Neuronal stem cell (in vitro differentiated cells): ENCODE measurements around the gene FTSJ1.

Source experiments
- DNase-seq: peaks from one replicate; pipeline ENCODE4 v3.0.0-alpha.2; 2013; ENCODE audit warnings: low spot score
- H2AFZ ChIP-seq: one replicate; pipeline ENCODE4 v1.6.1; 2013; ENCODE audit warnings: mild to moderate bottlenecking, low read length, inconsistent platforms
- H2AK5ac ChIP-seq: 2 replicates; pipeline ENCODE4 v1.6.1; 2013; ENCODE audit warnings: low read depth, mild to moderate bottlenecking, inconsistent platforms, low read length, moderate library complexity, mixed read lengths
- H2BK120ac ChIP-seq: 2 replicates; pipeline ENCODE4 v1.6.1; 2013; ENCODE audit warnings: low read depth, mild to moderate bottlenecking, inconsistent platforms, low read length, moderate library complexity, mixed read lengths
- H2BK12ac ChIP-seq: one replicate; pipeline ENCODE4 v1.6.1; 2013; ENCODE audit warnings: low read length, inconsistent platforms
- H2BK15ac ChIP-seq: 2 replicates; pipeline ENCODE4 v1.6.1; 2013; ENCODE audit warnings: mild to moderate bottlenecking, low read length, inconsistent platforms, mixed read lengths
- H2BK5ac ChIP-seq: one replicate; pipeline ENCODE4 v1.6.1; 2013; ENCODE audit warnings: inconsistent platforms, mild to moderate bottlenecking, low read length, moderate library complexity
- H3K14ac ChIP-seq: one replicate; pipeline ENCODE4 v1.6.1; 2013; ENCODE audit warnings: low read length, inconsistent platforms
- H3K18ac ChIP-seq: 2 replicates; pipeline ENCODE4 v1.6.1; 2013; ENCODE audit warnings: low read length, inconsistent platforms
- H3K23ac ChIP-seq: 2 replicates; pipeline ENCODE4 v1.6.1; 2013; ENCODE audit warnings: low read depth, mild to moderate bottlenecking, mixed read lengths, low read length, inconsistent platforms; ENCODE audit not compliant: poor library complexity
- H3K27ac ChIP-seq: replicated peaks from 3 replicates; pipeline ENCODE4 v1.5.1; 2013; ENCODE audit warnings: low read length, inconsistent platforms
- H3K27me3 ChIP-seq, 3 experiments: 2 replicates each; pipeline ENCODE4 v1.6.1; 2013; ENCODE audit warnings: low read length in 3 of 3, mild to moderate bottlenecking in 2 of 3, inconsistent platforms in 1 of 3, low read depth in 1 of 3, mixed read lengths in 1 of 3, moderate library complexity in 1 of 3; ENCODE audit not compliant: control insufficient read depth in 3 of 3, insufficient read depth in 3 of 3
- H3K36me3 ChIP-seq, 2 donors: replicated peaks in 1 of 2; 2 replicates each; pipeline ENCODE4 v1.6.1; 2013; ENCODE audit warnings: low read length in 2 of 2; ENCODE audit not compliant: control insufficient read depth in 2 of 2, insufficient read depth in 2 of 2
- H3K4ac ChIP-seq: 2 replicates; pipeline ENCODE4 v1.6.1; 2013; ENCODE audit warnings: inconsistent platforms, mild to moderate bottlenecking, low read length, moderate library complexity
- H3K4me1 ChIP-seq, 2 donors: 1 replicate in 1 of 2; 2 replicates in 1 of 2; pipeline ENCODE4 v1.6.1; 2013; ENCODE audit warnings: low read length in 2 of 2, low read depth in 1 of 2; ENCODE audit not compliant: control insufficient read depth in 2 of 2, insufficient read depth in 1 of 2
- H3K4me2 ChIP-seq: one replicate; pipeline ENCODE4 v1.6.1; 2013; ENCODE audit warnings: mild to moderate bottlenecking, low read length, inconsistent platforms; ENCODE audit not compliant: insufficient read depth, poor library complexity, severe bottlenecking
- H3K4me3 ChIP-seq, 2 donors: 2 replicates each; pipeline ENCODE4 v1.5.1; 2013; ENCODE audit warnings: low read length in 2 of 2, mild to moderate bottlenecking in 2 of 2, inconsistent platforms in 1 of 2, moderate library complexity in 1 of 2
- H3K79me1 ChIP-seq: one replicate; pipeline ENCODE4 v1.6.1; 2013; ENCODE audit warnings: low read depth, mild to moderate bottlenecking, inconsistent platforms, low read length, moderate library complexity
- H3K9ac ChIP-seq: one replicate; pipeline ENCODE4 v1.6.1; 2013; ENCODE audit warnings: mild to moderate bottlenecking, low read depth, low read length, inconsistent platforms; ENCODE audit not compliant: poor library complexity
- H3K9me3 ChIP-seq, 2 donors: replicated peaks in 1 of 2; 2 replicates each; pipeline versions ENCODE3 to v1.6.1; 2013; ENCODE audit warnings: low read length in 2 of 2, mild to moderate bottlenecking in 2 of 2, inconsistent platforms in 1 of 2, low read depth in 1 of 2, mixed read lengths in 1 of 2, moderate library complexity in 1 of 2; ENCODE audit not compliant: control insufficient read depth in 2 of 2, insufficient read depth in 1 of 2
- H4K8ac ChIP-seq: one replicate; pipeline ENCODE4 v1.6.1; 2013; ENCODE audit warnings: low read depth, mild to moderate bottlenecking, inconsistent platforms, low read length, moderate library complexity
- H4K91ac ChIP-seq: one replicate; pipeline ENCODE4 v1.6.1; 2013; ENCODE audit warnings: low read length, low read depth, mild to moderate bottlenecking, inconsistent platforms; ENCODE audit not compliant: poor library complexity
- WGBS, 2 donors: extraction: QIAGEN DNeasy Blood & Tissue Kit; methylation state at CpG; one replicate each; pipeline ENCODE4 v1.1.7; 2013; ENCODE audit warnings: missing lambda C conversion rate in 2 of 2, mixed read lengths in 1 of 2; ENCODE audit not compliant: insufficient read length in 2 of 2, insufficient replicate concordance in 1 of 2; ENCODE audit errors: extremely low coverage in 2 of 2; 5-methylcytosine and 5-hydroxymethylcytosine counted together

Gene FTSJ1

DNA sequence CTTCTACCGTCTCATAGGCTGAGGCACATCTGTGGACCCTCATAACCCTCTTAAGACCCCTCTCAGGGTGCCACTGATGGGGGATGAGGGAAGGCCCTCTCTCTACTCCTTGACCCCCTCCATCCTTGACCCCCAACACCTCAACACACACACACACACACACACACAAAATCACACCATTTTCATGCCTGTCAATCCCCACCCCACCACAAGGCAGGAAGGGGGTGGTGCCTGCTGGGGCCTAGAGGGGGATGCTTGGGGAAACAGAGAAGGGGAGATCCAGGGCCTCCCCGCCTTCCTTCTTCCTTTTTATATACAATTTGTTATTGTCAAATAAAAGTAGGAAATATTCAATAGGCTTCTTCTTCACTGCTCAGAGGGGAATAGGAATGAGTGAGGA, 44.5 kb downstream of the FTSJ1 start:
- no peak overlapping the region for H2BK12ac ChIP-seq
- no peak overlapping the region for H2BK120ac ChIP-seq
- no peak overlapping the region for H2BK15ac ChIP-seq
- no peak overlapping the region for H3K18ac ChIP-seq
- no peaks in the 10 kb centered on the region for H3K27me3 ChIP-seq
- no peak overlapping the region for H3K4me3 ChIP-seq
- no peak for DNase-seq
- no peaks in the 10 kb centered on the region for H3K9me3 ChIP-seq
- peaks cover 2% of the 10 kb centered on the region for H3K79me1 ChIP-seq
- no peak overlapping the region for H2BK5ac ChIP-seq
- no peak overlapping the region for H3K27ac ChIP-seq
- H3K4ac ChIP-seq: no peak overlapping the region
- H3K36me3 ChIP-seq: peaks cover 3 to 14% of the 10 kb centered on the region in 2 donors
- WGBS, 2 donors: no CpG with 5 or more reads among the region's 2 CpGs
- H4K8ac ChIP-seq: no peak overlapping the region
- H3K23ac ChIP-seq: no peak overlapping the region
- no peak overlapping the region for H3K9ac ChIP-seq
- no peak overlapping the region for H2AFZ ChIP-seq
- H2AK5ac ChIP-seq: no peak overlapping the region
- no peak overlapping the region for H4K91ac ChIP-seq
- H3K4me2 ChIP-seq: no peak overlapping the region
- H3K14ac ChIP-seq: no peak overlapping the region
- peaks cover 0 to 3% of the 10 kb centered on the region in 2 donors for H3K4me1 ChIP-seq

DNA sequence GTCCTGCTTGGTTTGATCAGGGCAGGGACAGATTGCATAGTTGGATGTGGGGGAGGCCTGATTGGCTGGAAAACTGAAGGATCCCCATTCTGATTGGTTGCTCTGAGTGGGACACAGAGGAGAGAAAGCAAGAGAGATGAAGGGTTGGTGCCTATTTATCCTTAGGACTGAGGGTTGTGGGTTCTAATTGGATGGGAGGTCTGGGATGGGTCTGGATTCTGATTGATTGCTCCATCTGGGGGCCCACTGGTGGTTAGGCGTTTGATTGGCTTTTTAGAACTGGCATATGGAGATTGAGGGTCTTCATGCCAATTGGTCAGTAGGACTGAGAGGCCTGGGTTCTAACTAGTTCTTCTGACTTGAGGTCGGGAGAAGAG, 45.0 kb downstream of the FTSJ1 start:
- Histone ChIP-seq H3K4me3 (peak overlapping the region; percentile 73 to 76), H2BK120ac (no peak overlapping the region), H3K23ac (no peak overlapping the region)

DNA sequence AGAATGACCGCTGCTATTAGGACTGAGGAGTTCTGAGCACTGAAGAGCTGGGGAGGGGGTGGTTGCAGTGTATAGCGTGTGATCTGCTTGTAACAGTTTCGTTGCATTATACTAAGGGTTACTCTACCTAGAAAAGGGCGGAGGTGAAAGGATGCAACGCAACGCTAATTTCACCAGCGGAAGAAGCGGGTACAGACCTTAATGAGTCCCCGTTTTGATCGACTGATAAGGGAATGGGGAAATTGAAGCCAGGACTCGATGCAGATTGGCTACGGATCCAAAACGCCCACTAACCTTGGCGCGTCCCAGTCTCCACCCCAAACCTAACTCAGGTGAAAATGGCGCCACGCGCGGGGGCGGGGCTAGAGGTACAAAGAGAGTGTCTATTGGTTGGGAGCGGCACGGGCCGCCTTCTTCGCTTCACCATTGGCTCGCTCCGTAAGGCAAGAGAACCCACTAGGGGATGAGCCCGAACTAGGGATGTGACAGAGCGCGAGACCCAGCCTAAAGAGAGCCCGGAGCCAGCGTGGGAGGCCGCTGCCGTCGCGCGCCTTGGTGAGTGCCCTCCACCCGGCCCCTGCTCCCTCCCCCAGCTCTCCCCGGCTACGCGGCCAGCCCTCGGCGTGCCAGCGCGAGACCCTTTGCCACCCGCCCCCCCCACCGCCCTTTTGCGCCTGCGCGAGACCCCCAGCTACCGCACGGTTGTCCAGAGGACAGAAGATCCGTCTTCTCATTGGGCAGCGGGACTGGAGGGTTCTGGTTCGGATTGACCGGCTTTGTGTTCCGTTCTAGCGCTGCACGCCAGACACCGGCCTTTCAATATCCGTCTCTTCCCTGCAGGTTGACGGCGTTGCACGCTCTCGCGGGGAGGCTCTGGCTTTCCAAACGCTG, 45.6 kb downstream of the FTSJ1 start, which contains the start of gene EBP:
Gene EBP (plus strand): TSS at position 456 of the 891 bp plus-strand sequence. CDS start 1,964 bp downstream, outside the sequence.
- no peak within 1 kb of the TSS for H2BK15ac ChIP-seq
- H2BK12ac ChIP-seq: no peak within 1 kb of the TSS
- H3K23ac ChIP-seq: peak within 1 kb of the TSS; percentile 23
- peak within 1 kb of the TSS; percentile 85 for H3K27ac ChIP-seq
- H3K9me3 ChIP-seq: no peaks in the 10 kb centered on the region
- H3K36me3 ChIP-seq: peaks cover 5 to 21% of the 10 kb centered on the region in 2 donors
- peak within 1 kb of the TSS; percentile 76 to 93 for H3K4me3 ChIP-seq
- H3K79me1 ChIP-seq: peaks cover 3% of the 10 kb centered on the region
- peak within 1 kb of the TSS; percentile 66 for H3K4me2 ChIP-seq
- no peak within 1 kb of the TSS for H2BK120ac ChIP-seq
- H3K4ac ChIP-seq: no peak within 1 kb of the TSS
- H3K14ac ChIP-seq: no peak within 1 kb of the TSS
- peak within 1 kb of the TSS; percentile 93 for H3K18ac ChIP-seq
- H3K27me3 ChIP-seq: no peaks in the 10 kb centered on the region
- H2AFZ ChIP-seq: peak within 1 kb of the TSS; percentile 84
- peaks cover 0 to 3% of the 10 kb centered on the region in 2 donors for H3K4me1 ChIP-seq
- H4K8ac ChIP-seq: no peak within 1 kb of the TSS
- peak; percentile 71 for DNase-seq
- peak within 1 kb of the TSS; percentile 81 for H3K9ac ChIP-seq
- no peak within 1 kb of the TSS for H2BK5ac ChIP-seq
- no CpG with 5 or more reads among the region's 66 CpGs for WGBS, 2 donors
- no peak within 1 kb of the TSS for H2AK5ac ChIP-seq
- H4K91ac ChIP-seq: no peak within 1 kb of the TSS

More for the DNA sequence above, 45.0 kb downstream of the FTSJ1 start:
- H4K8ac ChIP-seq: no peak overlapping the region
- no peaks in the 10 kb centered on the region for H3K27me3 ChIP-seq
- H3K14ac ChIP-seq: no peak overlapping the region
- no peak overlapping the region for H2BK15ac ChIP-seq
- H3K9me3 ChIP-seq: no peaks in the 10 kb centered on the region
- H3K4me1 ChIP-seq: peaks cover 0 to 3% of the 10 kb centered on the region in 2 donors
- peaks cover 2% of the 10 kb centered on the region for H3K79me1 ChIP-seq
- no peak overlapping the region for H2AK5ac ChIP-seq
- H4K91ac ChIP-seq: no peak overlapping the region
- H3K27ac ChIP-seq: peak overlapping the region; percentile 85
- no peak overlapping the region for H2BK12ac ChIP-seq
- no peak overlapping the region for H3K4ac ChIP-seq
- H3K18ac ChIP-seq: no peak overlapping the region
- no peak overlapping the region for H3K9ac ChIP-seq
- peak overlapping the region; percentile 84 for H2AFZ ChIP-seq
- H3K36me3 ChIP-seq: peaks cover 3 to 14% of the 10 kb centered on the region in 2 donors
- peak overlapping the region; percentile 54 for H3K4me2 ChIP-seq
- DNase-seq: no peak
- H2BK5ac ChIP-seq: no peak overlapping the region
- WGBS, 2 donors: no CpG with 5 or more reads among the region's 2 CpGs

DNA sequence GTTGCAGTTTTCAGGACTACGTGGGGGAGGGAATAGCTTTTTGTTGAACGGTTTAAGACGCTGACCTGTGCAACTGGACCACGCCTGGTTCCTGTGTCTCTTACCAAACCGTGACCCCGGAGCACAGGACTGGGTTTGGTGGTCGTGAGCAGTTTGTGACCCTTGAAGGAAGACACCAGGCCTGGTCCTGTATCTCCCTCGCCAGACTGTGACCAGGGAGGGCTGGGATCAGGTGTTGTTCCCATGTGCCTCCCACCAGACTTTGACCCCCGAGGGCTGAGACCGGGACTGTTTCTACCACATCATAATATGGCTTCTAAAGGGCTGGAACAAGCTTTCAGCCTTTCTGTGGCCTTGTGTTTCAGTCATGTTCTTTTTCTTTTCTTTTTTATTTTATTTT, 46.3 kb downstream of the FTSJ1 start:
- Histone ChIP-seq H4K91ac (no peak overlapping the region), H3K9ac (peak overlapping the region; percentile 81), H2AFZ (peak overlapping the region; percentile 84), H3K14ac (no peak overlapping the region), H4K8ac (no peak overlapping the region), H3K4me1 (peaks cover 0 to 3% of the 10 kb centered on the region in 2 donors), H2BK12ac (no peak overlapping the region), H2BK15ac (no peak overlapping the region), H3K18ac (no peak overlapping the region), H3K27me3 (no peaks in the 10 kb centered on the region), H2BK5ac (no peak overlapping the region), H2AK5ac (no peak overlapping the region), H3K9me3 (no peaks in the 10 kb centered on the region), H2BK120ac (no peak overlapping the region), H3K27ac (peak overlapping the region; percentile 82), H3K79me1 (peaks cover 3% of the 10 kb centered on the region), H3K36me3 (peaks cover 12 to 28% of the 10 kb centered on the region in 2 donors), H3K4me2 (peak overlapping the region; percentile 66), H3K4me3 (peak overlapping the region; percentile 76 to 93), H3K4ac (no peak overlapping the region), H3K23ac (no peak overlapping the region)
- no peak for DNase-seq
- no CpG with 5 or more reads among the region's 10 CpGs for WGBS, 2 donors
